T-cell (primary cell): ENCODE data around the gene SERPING1. TPM values are rescaled to one million over a fixed set of nuclear protein-coding genes. Genes with fewer than 3 reads are reported as not detected.

Source experiments
- ATAC-seq, 4 experiments: fragments of 200-7000 bp in 3 of 4; fragments of 150-1000 bp in 1 of 4; cut with Tn5 transposase; replicated peaks in 1 of 4; 1 replicate in 3 of 4; 2 replicates in 1 of 4; pipeline ENCODE4 v1.10.0; 2021; ENCODE audit warnings: moderate library complexity in 3 of 4, mild to moderate bottlenecking in 2 of 4, moderate number of reproducible peaks in 1 of 4
- CTCF ChIA-PET, 2 donors: fragments of 300-600 bp; sonication (Branson Sonifier 250); formaldehyde crosslinking; loops; one replicate each; lab custom pipeline; 2022; ENCODE audit warnings: antibody characterized with exemption in 2 of 2; lab: Charles Lee
- POLR2A ChIA-PET, 2 donors: fragments of 300-600 bp; sonication (Branson Sonifier 250); formaldehyde crosslinking; loops; one replicate each; lab custom pipeline; 2022; ENCODE audit warnings: antibody characterized with exemption in 2 of 2; lab: Charles Lee
- DNase-seq, 35 experiments: peaks; one replicate each; pipeline versions ENCODE4 v3.0.0 to v3.0.0-alpha.2; 2013 to 2023
- H3K27ac ChIP-seq: one replicate; pipeline ENCODE4 v1.5.1; 2013; ENCODE audit warnings: low read length
- H3K27me3 ChIP-seq, 2 experiments: replicated peaks in 1 of 2; 1 replicate in 1 of 2; 2 replicates in 1 of 2; pipeline versions ENCODE4 v1.6.1 to v1.7.0; 2013; ENCODE audit warnings: low read length in 1 of 2, mixed read lengths in 1 of 2; ENCODE audit not compliant: control insufficient read depth in 2 of 2, insufficient read depth in 2 of 2; ENCODE audit errors: extremely low read depth in 1 of 2
- H3K36me3 ChIP-seq, 2 donors: 1 replicate in 1 of 2; 2 replicates in 1 of 2; pipeline versions ENCODE4 v1.6.1 to v1.7.0; 2013; ENCODE audit warnings: low read length in 1 of 2; ENCODE audit not compliant: control insufficient read depth in 2 of 2, insufficient read depth in 1 of 2; ENCODE audit errors: extremely low read depth in 1 of 2
- H3K4me1 ChIP-seq, 2 experiments: 1 replicate in 1 of 2; 2 replicates in 1 of 2; pipeline versions ENCODE4 v1.6.1 to v1.7.0; 2013; ENCODE audit warnings: low read length in 2 of 2, mixed read lengths in 1 of 2; ENCODE audit not compliant: insufficient read depth in 2 of 2, control insufficient read depth in 1 of 2; ENCODE audit errors: extremely low read depth in 1 of 2
- H3K4me3 ChIP-seq, 2 donors: 1 replicate in 1 of 2; 2 replicates in 1 of 2; pipeline versions ENCODE4 v1.5.1 to v1.7.0; 2013; ENCODE audit warnings: mild to moderate bottlenecking in 2 of 2, low read length in 1 of 2, moderate library complexity in 1 of 2; ENCODE audit not compliant: control insufficient read depth in 1 of 2; ENCODE audit errors: extremely low read depth in 1 of 2
- H3K9me3 ChIP-seq: 2 replicates; pipeline ENCODE4 v1.7.0; 2013
- H3K27ac Mint-ChIP-seq, 2 donors: one replicate each; pipeline ENCODE4 v1.8.0; 2020 to 2021; ENCODE audit warnings: mild to moderate bottlenecking in 2 of 2, mixed read lengths in 2 of 2
- H3K27me3 Mint-ChIP-seq, 2 donors: one replicate each; pipeline ENCODE4 v1.8.0; 2021 to 2022; ENCODE audit warnings: mixed read lengths in 2 of 2
- H3K36me3 Mint-ChIP-seq: one replicate; pipeline ENCODE4 v1.8.0; 2021; ENCODE audit warnings: mixed read lengths
- H3K4me1 Mint-ChIP-seq, 3 donors: one replicate each; pipeline ENCODE4 v1.8.0; 2020 to 2022; ENCODE audit warnings: mixed read lengths in 3 of 3, mild to moderate bottlenecking in 1 of 3
- H3K4me3 Mint-ChIP-seq, 3 donors: one replicate each; pipeline ENCODE4 v1.8.0; 2020 to 2022; ENCODE audit warnings: mild to moderate bottlenecking in 3 of 3, mixed read lengths in 3 of 3, moderate library complexity in 3 of 3
- H3K9me3 Mint-ChIP-seq, 3 donors: one replicate each; pipeline ENCODE4 v1.8.0; 2020 to 2022; ENCODE audit warnings: mixed read lengths in 3 of 3
- WGBS: methylation state at CpG from one replicate; pipeline ENCODE4 v1.1.5; 2013; ENCODE audit warnings: missing lambda C conversion rate; ENCODE audit not compliant: insufficient coverage; 5-methylcytosine and 5-hydroxymethylcytosine counted together
- total RNA-seq, 35 experiments: library from RNA in 6 of 35; stranded (reverse) in 6 of 35; fragments of 120-200 nt in 1 of 35; gene quantifications; one replicate each; pipeline versions ENCODE4 v1.2.1 to v1.2.4 and lab custom pipeline; 2013 to 2026

Gene SERPING1
- total RNA-seq, 5 donors from 2014 or later (not counting 1 experiment from before 2014, with no cell fraction given) = 1.5 to 2.8 (median 1.9) TPM; not detected in 2

DNA sequence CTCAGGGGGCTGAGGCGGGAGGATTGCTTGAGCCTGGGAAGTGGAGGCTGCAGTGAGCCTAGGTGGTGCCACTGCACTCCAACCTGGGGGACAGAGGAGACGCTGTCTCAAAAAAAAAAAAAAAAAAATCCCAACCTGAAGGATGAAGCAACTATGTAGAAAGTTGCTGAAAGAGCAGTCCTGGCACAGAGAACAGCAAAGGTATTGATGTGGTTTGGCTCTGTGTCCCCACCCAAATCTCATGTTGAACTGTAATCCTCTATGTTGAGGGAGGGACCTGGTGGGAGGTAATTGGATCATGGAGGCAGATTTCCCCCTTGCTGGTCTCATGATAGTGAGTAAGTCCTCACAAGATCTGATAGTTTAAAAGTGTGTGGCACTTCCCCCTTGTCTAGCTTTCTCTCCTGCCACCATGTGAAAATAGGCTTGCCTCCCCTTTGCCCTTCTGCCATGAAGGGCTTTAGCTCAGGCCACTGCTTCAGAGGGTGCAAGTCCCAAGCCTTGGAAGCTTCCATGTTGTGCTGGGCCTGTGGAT is 10.7 kb upstream of the SERPING1 start:
- Histone ChIP-seq H3K9me3 (no peaks in the 10 kb centered on the region), H3K36me3 (no peaks in the 10 kb centered on the region), H3K4me1 (peaks cover 0 to 2% of the 10 kb centered on the region in 2 experiments), H3K27ac (no peak overlapping the region), H3K4me3 (no peak overlapping the region), H3K27me3 (peaks cover 0 to 5% of the 10 kb centered on the region in 2 experiments)
- DNase-seq (no peak), ATAC-seq (no peak)
- peaks cover 2 to 4% of the 10 kb centered on the region in 2 donors for H3K27me3 Mint-ChIP-seq
- no peak overlapping the region for H3K27ac Mint-ChIP-seq
- ChIA-PET POLR2A (interaction anchor here in 1 of 2 donors (0.7 kb wide), 1 partner anchor 938 kb away, joined by 5 read pairs; no protein-coding TSS in a partner anchor), CTCF (no interaction called here)
- no peaks in the 10 kb centered on the region for H3K36me3 Mint-ChIP-seq
- H3K9me3 Mint-ChIP-seq = no peaks in the 10 kb centered on the region
- no peak overlapping the region for H3K4me3 Mint-ChIP-seq
- peaks cover 4 to 19% (median 4%) of the 10 kb centered on the region in 3 donors for H3K4me1 Mint-ChIP-seq
- no CpG with 5 or more reads among the region's 2 CpGs for WGBS

DNA sequence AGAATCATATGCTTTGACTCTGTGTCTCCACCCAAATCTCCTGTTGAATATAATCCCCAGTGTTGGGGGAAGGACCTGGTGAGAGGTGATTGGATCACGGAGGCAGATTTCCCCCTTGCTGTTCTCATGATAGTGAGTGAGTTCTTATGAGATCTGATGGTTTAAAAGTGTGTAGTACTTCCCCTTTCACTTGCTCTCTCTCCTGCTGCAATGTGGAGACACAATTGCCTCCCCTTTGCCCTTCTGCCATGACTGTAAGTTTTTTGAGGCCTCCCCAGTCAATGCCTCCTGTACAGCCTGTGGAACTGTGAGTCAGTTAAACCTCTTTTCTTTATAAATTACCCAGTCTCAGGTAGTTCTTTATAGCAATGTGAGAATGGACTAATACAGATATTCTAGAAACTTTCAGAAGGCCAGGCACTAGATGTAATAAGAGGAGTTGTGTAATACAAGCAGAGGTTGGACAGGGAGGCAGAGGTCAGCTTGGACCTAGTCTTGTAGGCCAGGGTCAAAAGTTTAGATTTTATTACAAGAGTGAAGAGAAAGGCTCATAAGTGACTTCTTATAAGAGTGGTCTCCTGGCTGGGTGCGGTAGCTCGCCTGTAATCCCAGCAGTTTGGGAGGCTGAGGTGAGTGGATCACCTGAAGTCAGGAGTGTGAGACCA is 9.3 kb upstream of the SERPING1 start:
- Mint-ChIP-seq H3K36me3 (no peaks in the 10 kb centered on the region), H3K27ac (no peak overlapping the region), H3K27me3 (peaks cover 2 to 7% of the 10 kb centered on the region in 2 donors), H3K4me1 (peaks cover 4 to 19% (median 4%) of the 10 kb centered on the region in 3 donors), H3K9me3 (no peaks in the 10 kb centered on the region), H3K4me3 (no peak overlapping the region)
- 80% methylated on average over 1 of the region's 3 CpGs for whole genome bisulfite sequencing
- Histone ChIP-seq H3K27ac (no peak overlapping the region), H3K4me3 (no peak overlapping the region), H3K9me3 (no peaks in the 10 kb centered on the region), H3K27me3 (peaks cover 0 to 5% of the 10 kb centered on the region in 2 experiments), H3K4me1 (peaks cover 0 to 2% of the 10 kb centered on the region in 2 experiments), H3K36me3 (no peaks in the 10 kb centered on the region)
- ChIA-PET POLR2A (no interaction called here), CTCF (interaction anchor here (0.6 to 0.8 kb wide), 3 partner anchors 8 to 24 kb away, joined by 3 to 4 read pairs (median 3); no protein-coding TSS in a partner anchor)
- no peak for ATAC-seq
- no peak for DNase-seq

DNA sequence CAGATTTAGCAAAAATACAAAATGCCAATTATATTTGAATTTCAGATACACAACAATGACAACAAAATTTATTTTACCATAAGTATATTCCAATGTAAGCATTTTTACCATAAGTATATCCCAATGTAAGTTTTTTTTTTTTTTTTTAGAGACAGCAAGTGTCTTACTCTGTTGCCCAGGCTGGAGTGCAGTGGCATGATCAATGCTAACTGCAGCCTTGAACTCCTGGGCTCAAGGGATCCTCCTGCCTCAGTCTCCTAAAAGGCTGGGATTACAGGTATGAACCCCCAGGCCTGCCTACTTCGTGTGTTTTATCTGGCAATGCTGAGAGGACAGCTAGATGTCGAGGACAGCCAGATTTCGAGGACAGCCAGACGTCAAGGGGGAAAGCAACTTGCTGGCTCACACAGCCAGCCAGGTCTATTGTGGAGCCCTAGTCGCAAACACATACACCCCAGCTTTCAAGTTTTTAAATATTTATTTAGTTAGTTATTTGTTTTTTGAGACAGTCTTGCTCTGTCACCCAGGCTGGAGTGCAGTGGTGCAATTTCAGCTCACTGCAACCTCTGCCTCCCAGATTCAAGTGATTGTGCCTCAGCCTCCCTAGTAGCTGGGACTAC is 1.1 kb upstream of the SERPING1 start:
- ATAC-seq = no peak
- H3K4me3 Mint-ChIP-seq = no peak overlapping the region
- Histone ChIP-seq H3K9me3 (no peaks in the 10 kb centered on the region), H3K4me3 (no peak overlapping the region), H3K4me1 (peaks cover 0 to 6% of the 10 kb centered on the region in 2 experiments), H3K27me3 (peaks cover 0 to 28% of the 10 kb centered on the region in 2 experiments), H3K36me3 (no peaks in the 10 kb centered on the region), H3K27ac (no peak overlapping the region)
- peaks cover 0 to 7% (median 3%) of the 10 kb centered on the region in 3 donors for H3K4me1 Mint-ChIP-seq
- CTCF ChIA-PET = interaction anchor here (0.6 to 0.9 kb wide), 2 partner anchors 8 to 45 kb away, joined by 3 to 7 read pairs; no protein-coding TSS in a partner anchor
- H3K9me3 Mint-ChIP-seq = no peaks in the 10 kb centered on the region
- 71% methylated on average over 3 of the region's 5 CpGs for WGBS
- DNase-seq = no peak
- no peak overlapping the region for H3K27ac Mint-ChIP-seq
- H3K27me3 Mint-ChIP-seq = peaks cover 28 to 42% of the 10 kb centered on the region in 2 donors
- H3K36me3 Mint-ChIP-seq = no peaks in the 10 kb centered on the region
- POLR2A ChIA-PET = interaction anchor here in 1 of 2 donors (0.6 kb wide), 1 partner anchor 138 kb away, joined by 12 read pairs; no protein-coding TSS in a partner anchor

DNA sequence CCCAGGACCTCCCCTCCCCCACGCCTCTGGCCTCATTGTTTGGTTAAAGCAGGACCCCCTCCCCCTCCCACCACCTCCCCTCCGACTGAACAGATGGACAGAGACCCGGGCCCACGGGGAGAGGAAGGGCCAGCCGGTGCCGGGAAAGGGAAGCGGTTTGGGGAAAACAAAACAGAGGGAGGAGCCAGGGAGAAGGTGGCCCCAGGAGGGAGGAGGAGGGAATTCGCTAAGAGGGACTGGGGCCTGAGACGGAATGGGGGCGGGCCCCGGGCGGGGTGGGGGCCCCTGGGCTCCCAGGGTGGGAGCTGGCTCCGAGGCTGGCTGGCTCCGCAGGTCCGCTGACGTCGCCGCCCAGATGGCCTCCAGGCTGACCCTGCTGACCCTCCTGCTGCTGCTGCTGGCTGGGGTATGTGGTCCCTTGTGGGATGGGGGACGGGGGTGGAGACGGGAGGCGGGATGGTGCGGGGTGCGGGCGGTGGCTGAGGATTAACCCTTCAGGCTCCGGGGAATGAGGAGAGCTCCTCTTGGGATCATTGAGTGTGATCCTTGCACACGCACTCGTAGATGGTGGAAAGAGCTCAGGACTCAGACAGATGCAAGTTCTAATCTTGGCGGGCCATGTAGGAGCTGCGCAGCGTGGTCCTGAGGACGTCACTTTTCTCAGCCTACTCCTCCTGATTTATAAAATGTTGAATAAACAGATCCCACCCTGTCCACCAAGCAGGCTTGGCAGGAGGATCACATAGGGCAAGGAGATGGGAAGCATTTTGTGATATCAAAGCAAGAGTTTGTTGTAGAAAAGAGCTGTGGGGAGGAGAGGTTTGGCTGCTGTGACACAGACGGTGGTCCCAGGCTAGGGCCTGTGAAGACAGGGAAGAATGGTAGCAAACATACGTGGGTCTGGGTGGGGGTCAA is 688 bp downstream of the SERPING1 start:
- WGBS = 10% methylated on average over 21 of the region's 33 CpGs
- Histone ChIP-seq H3K4me3 (no peak overlapping the region), H3K9me3 (no peaks in the 10 kb centered on the region), H3K27me3 (peaks cover 0 to 28% of the 10 kb centered on the region in 2 experiments), H3K27ac (no peak overlapping the region), H3K36me3 (no peaks in the 10 kb centered on the region), H3K4me1 (peaks cover 0 to 6% of the 10 kb centered on the region in 2 experiments)
- Mint-ChIP-seq H3K27ac (no peak overlapping the region), H3K27me3 (peaks cover 28 to 46% of the 10 kb centered on the region in 2 donors), H3K4me1 (peaks cover 0 to 7% (median 3%) of the 10 kb centered on the region in 3 donors), H3K4me3 (no peak overlapping the region), H3K36me3 (no peaks in the 10 kb centered on the region), H3K9me3 (no peaks in the 10 kb centered on the region)
- POLR2A ChIA-PET = no interaction called here
- CTCF ChIA-PET = no interaction called here
- ATAC-seq (no peak), DNase-seq (no peak)

DNA sequence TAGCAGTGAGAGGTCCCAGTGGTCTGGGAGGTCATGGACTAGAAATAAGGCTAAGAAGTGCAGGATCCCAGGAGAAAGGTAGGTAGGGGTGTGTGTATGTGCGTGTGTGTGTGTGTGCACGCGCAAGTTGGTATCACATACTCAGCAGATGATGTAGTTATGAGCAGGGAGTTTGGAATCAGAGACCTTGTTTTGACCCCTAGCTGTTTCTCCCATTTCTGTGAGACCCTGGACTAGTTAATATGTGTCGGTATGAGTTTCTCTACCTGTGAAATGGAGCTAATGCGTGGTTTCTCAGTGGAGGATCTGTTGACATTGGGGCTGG is 1.3 kb downstream of the SERPING1 start:
- 96% methylated on average over 5 of the region's 5 CpGs for WGBS
- ATAC-seq = no peak
- H3K27me3 Mint-ChIP-seq = peaks cover 28 to 45% of the 10 kb centered on the region in 2 donors

More for the DNA sequence above, 1.3 kb downstream of the SERPING1 start:
- DNase-seq = no peak
- H3K4me3 Mint-ChIP-seq = no peak overlapping the region
- no peaks in the 10 kb centered on the region for H3K36me3 Mint-ChIP-seq
- peaks cover 0 to 28% of the 10 kb centered on the region in 2 experiments for H3K27me3 ChIP-seq
- no peak overlapping the region for H3K4me3 ChIP-seq
- H3K9me3 Mint-ChIP-seq = no peaks in the 10 kb centered on the region
- H3K27ac ChIP-seq = no peak overlapping the region
- peaks cover 0 to 6% of the 10 kb centered on the region in 2 experiments for H3K4me1 ChIP-seq
- CTCF ChIA-PET = no interaction called here
- peaks cover 0 to 7% (median 3%) of the 10 kb centered on the region in 3 donors for H3K4me1 Mint-ChIP-seq
- no peak overlapping the region for H3K27ac Mint-ChIP-seq
- no peaks in the 10 kb centered on the region for H3K9me3 ChIP-seq
- no peaks in the 10 kb centered on the region for H3K36me3 ChIP-seq
- POLR2A ChIA-PET = interaction anchor here in 1 of 2 donors (0.6 kb wide), 1 partner anchor 78 kb away, joined by 5 read pairs; no protein-coding TSS in a partner anchor
